Subcutaneous abdominal adipose tissue (tissue), 5 donors: ENCODE results near the gene FADS6.

Experiments
- H3K27ac ChIP-seq: one replicate; pipeline ENCODE4 v1.7.0; 2013; ENCODE audit warnings: low read depth, mild to moderate bottlenecking, inconsistent platforms, low read length, moderate library complexity
- H3K27me3 ChIP-seq, 5 donors: one replicate each; pipeline ENCODE4 v1.7.0; 2013; ENCODE audit warnings: low read length in 5 of 5, inconsistent platforms in 1 of 5; ENCODE audit not compliant: control insufficient read depth in 5 of 5, insufficient read depth in 4 of 5
- H3K36me3 ChIP-seq, 5 donors: one replicate each; pipeline ENCODE4 v1.7.0; 2013; ENCODE audit warnings: low read length in 5 of 5; ENCODE audit not compliant: control insufficient read depth in 5 of 5, insufficient read depth in 5 of 5
- H3K4me1 ChIP-seq, 5 donors: one replicate each; pipeline ENCODE4 v1.7.0; 2013; ENCODE audit warnings: low read length in 5 of 5, mild to moderate bottlenecking in 3 of 5, moderate library complexity in 1 of 5; ENCODE audit not compliant: control insufficient read depth in 5 of 5, insufficient read depth in 5 of 5
- H3K4me3 ChIP-seq, 5 donors: one replicate each; pipeline ENCODE4 v1.7.0; 2013; ENCODE audit warnings: low read length in 5 of 5, low read depth in 1 of 5
- H3K9ac ChIP-seq, 5 donors: one replicate each; pipeline ENCODE4 v1.7.0; 2013; ENCODE audit warnings: low read length in 5 of 5, mild to moderate bottlenecking in 4 of 5, moderate library complexity in 3 of 5
- H3K9me3 ChIP-seq, 5 donors: one replicate each; pipeline ENCODE4 v1.7.0; 2013; ENCODE audit warnings: low read length in 5 of 5; ENCODE audit not compliant: control insufficient read depth in 5 of 5
- donor health status: healthy.
- donor health status: healthy.
- donor health status: healthy.
- donor health status: healthy.
- donor health status: healthy.

FADS6 gene

DNA sequence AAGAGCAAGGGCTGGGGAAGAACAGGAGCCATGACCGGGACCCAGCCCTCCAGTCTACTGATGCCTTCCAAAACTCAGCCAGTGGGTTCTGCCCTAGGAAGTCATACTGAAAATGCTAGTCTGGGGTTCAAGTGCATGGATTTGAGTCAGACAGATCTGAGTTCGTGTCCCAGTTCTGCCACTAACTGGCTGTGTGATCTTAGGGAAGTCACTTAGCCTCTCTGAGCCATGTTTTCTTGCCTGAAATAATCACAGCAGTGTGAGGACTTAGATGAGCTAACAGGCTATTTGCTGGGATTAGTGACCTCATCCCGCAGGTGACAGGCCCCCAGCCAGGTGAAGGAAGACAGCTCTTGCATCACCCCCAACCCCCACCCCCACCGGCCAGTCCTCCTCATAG lies 38.1 kb downstream of the FADS6 start:
- no peak overlapping the region for H3K4me3 ChIP-seq
- H3K27me3 ChIP-seq = peaks cover 48 to 85% (median 69%) of the 10 kb centered on the region in 5 donors
- no peak overlapping the region for H3K9ac ChIP-seq
- peaks cover 0 to 4% (median 0%) of the 10 kb centered on the region in 5 donors for H3K9me3 ChIP-seq
- H3K4me1 ChIP-seq = peaks cover 0 to 10% (median 5%) of the 10 kb centered on the region in 5 donors
- H3K27ac ChIP-seq = no peak overlapping the region
- no peaks in the 10 kb centered on the region for H3K36me3 ChIP-seq

DNA sequence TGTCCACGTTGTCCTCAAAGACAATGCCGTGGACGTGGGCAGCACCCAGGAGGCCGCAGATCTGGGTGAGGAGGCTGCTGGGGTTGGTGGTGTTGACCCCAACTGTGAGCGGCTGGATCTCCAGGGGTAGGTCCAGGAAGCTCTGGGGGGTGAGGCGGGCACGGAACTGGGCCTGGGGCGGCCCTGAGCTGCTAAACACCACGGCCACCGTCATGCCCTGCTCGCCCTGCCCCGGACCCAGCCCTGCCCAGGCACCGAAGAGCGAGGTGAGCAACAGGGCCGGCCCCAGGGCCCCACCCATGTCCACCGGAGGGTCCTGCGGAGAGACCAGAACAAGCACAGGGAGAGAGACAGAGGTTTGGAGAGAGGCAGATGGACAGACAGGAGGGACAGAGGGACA lies 38.6 kb downstream of the FADS6 start:
- Histone ChIP-seq H3K9ac (no peak overlapping the region), H3K27me3 (peaks cover 46 to 86% (median 67%) of the 10 kb centered on the region in 5 donors), H3K4me3 (no peak overlapping the region), H3K27ac (no peak overlapping the region), H3K4me1 (peaks cover 0 to 5% (median 0%) of the 10 kb centered on the region in 5 donors), H3K9me3 (peaks cover 0 to 4% (median 0%) of the 10 kb centered on the region in 5 donors), H3K36me3 (no peaks in the 10 kb centered on the region)

DNA sequence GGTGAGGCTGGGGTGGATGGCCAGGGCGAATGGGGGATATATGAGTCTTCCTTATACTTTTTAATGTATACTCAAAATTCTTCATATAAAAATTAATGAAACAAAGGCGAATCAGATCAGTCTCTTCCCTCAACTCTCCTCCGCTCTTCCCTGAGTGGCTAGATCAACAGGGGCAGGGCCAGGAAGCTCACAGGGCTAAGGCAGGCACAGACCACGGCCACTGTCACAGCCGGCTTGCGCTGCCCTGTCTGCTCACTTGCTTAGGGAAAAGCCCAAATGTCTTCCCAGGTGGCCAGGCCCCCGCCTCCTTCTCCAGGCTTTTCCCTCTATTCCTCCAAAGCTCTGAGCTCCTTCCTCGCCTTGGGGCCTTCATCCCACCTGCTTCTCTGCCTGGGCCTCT lies 39.8 kb downstream of the FADS6 start:
- Histone ChIP-seq H3K27ac (no peak overlapping the region), H3K9me3 (peaks cover 0 to 4% (median 0%) of the 10 kb centered on the region in 5 donors), H3K9ac (no peak overlapping the region), H3K36me3 (no peaks in the 10 kb centered on the region), H3K27me3 (peaks cover 38 to 83% (median 62%) of the 10 kb centered on the region in 5 donors), H3K4me1 (peaks cover 0 to 5% (median 0%) of the 10 kb centered on the region in 5 donors), H3K4me3 (no peak overlapping the region)

DNA sequence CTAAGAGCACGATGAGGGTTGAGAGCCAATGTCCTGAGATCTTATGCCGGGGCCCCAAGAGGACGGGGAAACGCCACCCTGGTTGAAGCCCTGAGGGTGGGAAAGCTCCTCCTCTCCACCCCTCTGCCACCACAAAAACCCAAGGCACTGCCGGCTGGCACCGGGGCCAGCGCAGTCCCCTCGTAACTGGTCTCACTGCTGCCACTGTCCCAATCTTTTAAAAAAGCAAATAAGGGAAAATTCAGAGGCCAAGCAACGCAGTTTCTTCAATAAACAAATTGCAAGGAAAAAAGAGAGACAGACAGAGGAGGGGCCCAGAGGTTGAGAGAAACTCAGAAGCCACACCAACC lies 40.4 kb downstream of the FADS6 start:
- Histone ChIP-seq H3K36me3 (no peaks in the 10 kb centered on the region), H3K27me3 (peaks cover 37 to 79% (median 61%) of the 10 kb centered on the region in 5 donors), H3K4me3 (no peak overlapping the region), H3K9ac (no peak overlapping the region), H3K4me1 (peaks cover 0 to 5% (median 0%) of the 10 kb centered on the region in 5 donors), H3K9me3 (peaks cover 0 to 4% (median 0%) of the 10 kb centered on the region in 5 donors), H3K27ac (no peak overlapping the region)

DNA sequence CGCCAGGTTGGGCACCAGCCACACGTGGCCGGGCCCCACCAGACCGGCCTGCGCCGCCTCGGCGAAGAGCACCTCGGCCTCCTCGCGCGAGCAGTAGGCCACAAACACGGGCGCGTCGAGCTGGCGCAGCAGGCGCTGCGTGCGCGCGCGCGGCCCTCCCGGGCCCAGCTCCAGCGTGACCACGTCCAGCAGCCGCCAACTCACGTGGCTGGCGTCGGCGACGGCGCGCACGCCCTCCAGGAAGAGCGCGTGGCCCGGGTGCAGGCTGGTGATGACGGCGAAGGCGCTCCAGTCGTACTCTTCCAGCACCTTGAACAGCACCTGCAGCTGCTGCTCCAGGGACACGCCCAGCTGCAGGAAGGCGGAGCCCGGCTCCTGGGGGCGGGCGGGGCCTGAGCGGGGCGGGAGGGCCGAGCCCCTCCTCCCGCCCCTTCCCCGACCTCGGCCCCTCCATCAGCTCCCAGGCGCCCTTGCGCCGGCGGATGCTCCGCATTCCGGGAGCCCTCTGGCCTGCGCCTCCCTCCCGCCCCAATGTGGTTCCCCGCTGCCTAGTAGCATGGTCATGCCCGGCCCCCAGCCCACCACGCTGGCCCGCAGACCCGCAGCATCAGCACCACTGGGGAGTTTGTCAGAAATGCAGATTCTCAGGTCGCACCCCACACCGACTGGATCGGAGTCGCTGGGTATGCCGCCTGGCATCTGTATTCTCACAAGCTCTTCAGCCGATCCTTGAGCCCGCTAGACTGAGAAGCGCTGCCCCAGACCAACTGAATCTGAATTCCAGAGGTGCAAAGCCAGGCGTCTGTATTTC lies 41.0 kb downstream of the FADS6 start:
- no peaks in the 10 kb centered on the region for H3K36me3 ChIP-seq
- peaks cover 0 to 4% (median 0%) of the 10 kb centered on the region in 5 donors for H3K9me3 ChIP-seq
- H3K9ac ChIP-seq = no peak overlapping the region
- H3K27me3 ChIP-seq = peaks cover 36 to 76% (median 61%) of the 10 kb centered on the region in 5 donors
- H3K4me3 ChIP-seq = no peak overlapping the region
- H3K27ac ChIP-seq = no peak overlapping the region
- peaks cover 0 to 5% (median 0%) of the 10 kb centered on the region in 5 donors for H3K4me1 ChIP-seq

DNA sequence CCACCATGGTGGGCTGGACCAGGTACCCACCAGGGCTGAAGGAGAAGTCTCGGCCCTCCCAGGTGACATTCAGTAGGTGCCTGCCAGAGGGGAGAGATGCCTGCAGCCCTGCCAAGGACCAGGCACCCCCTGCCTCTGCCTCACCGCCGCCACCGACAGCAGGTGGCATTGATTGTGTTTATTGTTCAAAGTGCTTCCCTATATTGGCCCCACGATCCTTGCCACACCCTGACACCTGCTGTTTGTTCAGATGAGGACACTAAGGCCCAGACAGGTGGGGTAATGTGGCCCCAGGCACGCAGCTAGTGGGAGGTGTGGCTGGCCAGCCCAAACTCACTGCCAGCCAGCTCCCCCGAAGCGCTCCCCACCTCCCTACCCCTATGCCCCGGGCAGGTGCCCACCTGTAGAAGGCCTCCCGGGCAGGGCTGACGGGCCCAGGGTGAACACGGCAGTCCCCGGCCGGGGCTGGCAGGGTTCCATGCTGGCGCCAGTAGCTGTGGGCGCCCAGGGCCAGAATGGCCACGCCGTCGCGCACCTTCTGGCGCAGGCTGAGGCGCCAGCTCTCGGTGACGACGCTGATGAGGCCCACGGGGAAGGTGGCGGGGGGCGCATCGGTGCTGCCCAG lies 41.7 kb downstream of the FADS6 start:
- Histone ChIP-seq H3K4me3 (no peak overlapping the region), H3K27me3 (peaks cover 34 to 72% (median 61%) of the 10 kb centered on the region in 5 donors), H3K36me3 (no peaks in the 10 kb centered on the region), H3K27ac (no peak overlapping the region), H3K9ac (no peak overlapping the region), H3K4me1 (peaks cover 0 to 5% (median 0%) of the 10 kb centered on the region in 5 donors), H3K9me3 (peaks cover 0 to 4% (median 0%) of the 10 kb centered on the region in 5 donors)

DNA sequence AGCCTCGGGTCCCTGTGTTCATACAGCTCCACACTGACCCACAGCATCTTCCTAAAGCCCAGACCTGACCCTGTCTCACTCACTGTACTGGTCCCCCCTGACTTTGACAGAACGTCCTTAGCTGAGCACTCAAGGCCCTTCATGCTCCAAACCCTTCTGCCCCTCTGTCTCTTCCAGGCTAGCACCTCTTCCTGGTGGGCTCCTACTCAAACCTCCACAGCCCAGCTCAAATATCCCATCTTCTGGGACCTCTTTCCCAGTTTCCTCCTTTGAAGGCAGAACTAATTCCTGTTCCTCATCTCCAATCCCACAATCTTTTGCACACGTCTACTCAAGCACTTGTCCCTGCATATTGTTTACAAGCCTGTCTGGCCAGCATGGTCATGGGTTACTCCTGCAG lies 42.5 kb downstream of the FADS6 start:
- H3K36me3 ChIP-seq = no peaks in the 10 kb centered on the region
- H3K4me3 ChIP-seq = no peak overlapping the region
- no peak overlapping the region for H3K9ac ChIP-seq
- H3K4me1 ChIP-seq = peaks cover 0 to 5% (median 0%) of the 10 kb centered on the region in 5 donors
- H3K27ac ChIP-seq = no peak overlapping the region
- H3K9me3 ChIP-seq = peaks cover 0 to 4% (median 0%) of the 10 kb centered on the region in 5 donors
- H3K27me3 ChIP-seq = peaks cover 34 to 69% (median 57%) of the 10 kb centered on the region in 5 donors

DNA sequence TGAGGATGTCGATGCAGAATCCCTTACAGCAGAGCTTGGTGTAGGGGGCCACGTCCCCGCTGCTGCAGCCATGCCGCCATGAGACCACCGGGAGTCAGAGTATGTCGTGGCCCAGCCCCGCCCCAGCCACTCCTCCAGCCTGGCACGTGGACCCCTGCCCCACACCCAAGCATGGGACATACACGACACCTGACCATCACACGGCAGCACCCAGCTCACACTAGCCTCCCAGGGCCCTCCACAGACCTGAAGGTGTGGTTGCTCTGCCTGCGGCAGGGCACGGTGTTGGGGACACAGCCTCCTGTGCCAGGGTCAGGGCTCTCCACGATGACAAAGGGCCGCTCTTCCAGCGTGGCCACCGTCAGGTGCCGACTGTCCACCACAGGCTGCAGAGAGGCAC lies 43.1 kb downstream of the FADS6 start:
- Histone ChIP-seq H3K4me3 (no peak overlapping the region), H3K27ac (no peak overlapping the region), H3K4me1 (peaks cover 0 to 5% (median 0%) of the 10 kb centered on the region in 5 donors), H3K36me3 (no peaks in the 10 kb centered on the region), H3K9ac (no peak overlapping the region), H3K9me3 (peaks cover 0 to 4% (median 0%) of the 10 kb centered on the region in 5 donors), H3K27me3 (peaks cover 34 to 63% (median 52%) of the 10 kb centered on the region in 5 donors)

DNA sequence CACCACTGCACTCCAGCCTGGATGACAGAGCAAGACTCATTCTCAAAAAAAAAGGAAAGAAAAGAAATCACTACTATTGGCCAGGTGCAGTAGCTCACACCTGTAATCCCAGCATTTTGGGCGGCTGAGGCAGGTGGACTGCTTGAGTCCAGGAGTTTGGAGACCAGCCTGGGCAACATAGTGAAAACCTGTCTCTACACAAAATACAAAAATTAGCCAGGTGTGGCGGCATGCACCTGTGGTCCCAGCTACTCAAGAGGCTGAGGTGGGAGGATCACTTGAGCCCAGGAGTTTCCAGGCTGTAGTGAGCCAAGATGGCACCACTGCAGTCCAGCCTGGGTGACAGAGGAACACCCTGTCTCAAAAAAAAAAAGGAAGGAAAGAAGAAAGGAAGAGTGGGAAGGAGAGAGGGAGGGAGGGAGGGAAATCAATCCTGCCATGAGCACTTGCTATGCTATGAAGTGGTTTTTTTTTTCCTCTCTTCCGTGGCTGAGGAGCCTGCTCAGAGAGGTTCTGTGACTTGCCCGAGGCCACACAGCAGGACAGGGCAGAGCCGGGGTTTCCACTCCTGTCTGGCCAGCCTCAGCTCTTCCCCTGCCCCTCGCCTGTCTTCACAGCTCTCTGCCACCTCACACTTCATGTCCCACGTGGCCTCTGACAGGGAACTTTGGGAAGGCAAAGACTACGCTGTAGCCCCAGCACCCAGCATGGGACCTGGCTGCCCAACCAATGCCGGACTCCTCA lies 44.6 kb downstream of the FADS6 start:
- no peak overlapping the region for H3K9ac ChIP-seq
- H3K27me3 ChIP-seq = peaks cover 19 to 48% (median 41%) of the 10 kb centered on the region in 5 donors
- no peak overlapping the region for H3K27ac ChIP-seq
- no peaks in the 10 kb centered on the region for H3K36me3 ChIP-seq
- no peak overlapping the region for H3K4me3 ChIP-seq
- peaks cover 0 to 5% (median 0%) of the 10 kb centered on the region in 5 donors for H3K4me1 ChIP-seq
- H3K9me3 ChIP-seq = peaks cover 0 to 4% (median 0%) of the 10 kb centered on the region in 5 donors
